CD4-positive, alpha-beta T cell treated with Interleukin-15 for 4 hours (primary cell): ENCODE data around the gene RNASET2.

ENCODE experiments used
- DNase-seq: peaks from one replicate; pipeline ENCODE4 v3.0.0-alpha.2; 2020; ENCODE audit warnings: low spot score

The RNASET2 gene

GRCh38 chr6:166956444-166957086 lies at the start of gene RNASET2:
RNASET2 (minus strand) TSS chr6:166956550; CDS start chr6:166956182, 368 bp downstream.
- DNase-seq, result peak; percentile 97

GRCh38 chr6:167005350-167006159 lies 49.2 kb upstream of the RNASET2 start:
- no peak for DNase-seq

GRCh38 chr6:167000759-167001158 lies 44.4 kb upstream of the RNASET2 start:
- no peak for DNase-seq

GRCh38 chr6:166999884-167000253 lies 43.5 kb upstream of the RNASET2 start:
- no peak for DNase-seq

- peak; percentile 92 for DNase-seq
Observed at GRCh38 chr6:166999145-166999883, 43.0 kb upstream of the RNASET2 start, which contains the start of gene CEP43. CEP43 (plus strand) TSS chr6:166999397; CDS start chr6:166999413, 16 bp downstream.

- no peak for DNase-seq
Observed at GRCh38 chr6:166998256-166999144, 42.1 kb upstream of the RNASET2 start.

GRCh38 chr6:166997768-166998255 lies 41.5 kb upstream of the RNASET2 start:
- peak; percentile 32 for DNase-seq

- no peak for DNase-seq
Observed at GRCh38 chr6:166997348-166997747, 41.0 kb upstream of the RNASET2 start.

- DNase-seq, result no peak
Observed at GRCh38 chr6:166996406-166996805, 40.1 kb upstream of the RNASET2 start.

- peak; percentile 57 for DNase-seq
Observed at GRCh38 chr6:166989427-166990032, 33.2 kb upstream of the RNASET2 start.

GRCh38 chr6:166988674-166989201 lies 32.4 kb upstream of the RNASET2 start:
- no peak for DNase-seq

GRCh38 chr6:166987930-166988329 lies 31.6 kb upstream of the RNASET2 start:
- no peak for DNase-seq

- DNase-seq, result no peak
Observed at GRCh38 chr6:166987448-166987847, 31.1 kb upstream of the RNASET2 start.

GRCh38 chr6:166980738-166981137 lies 24.4 kb upstream of the RNASET2 start:
- DNase-seq, result no peak

GRCh38 chr6:166977621-166978525 lies 21.5 kb upstream of the RNASET2 start:
- no peak for DNase-seq

- no peak for DNase-seq
Observed at GRCh38 chr6:166976636-166977035, 20.3 kb upstream of the RNASET2 start.

GRCh38 chr6:166972101-166972500 lies 15.8 kb upstream of the RNASET2 start:
- DNase-seq, result no peak

GRCh38 chr6:166971271-166971670 lies 14.9 kb upstream of the RNASET2 start:
- no peak for DNase-seq

GRCh38 chr6:166970776-166971175 lies 14.4 kb upstream of the RNASET2 start:
- DNase-seq, result no peak

- DNase-seq, result no peak
Observed at GRCh38 chr6:166970091-166970490, 13.7 kb upstream of the RNASET2 start.
